Vagina (tissue), 2 donors: ENCODE measurements around the gene FPR2. TPM values are rescaled to one million over a fixed set of nuclear protein-coding genes. Genes with fewer than 3 reads are reported as not detected.

ENCODE experiments used
- DNase-seq, 2 donors: peaks; one replicate each; pipeline ENCODE4 v3.0.0-alpha.2; 2017; ENCODE audit errors: extremely low spot score in 2 of 2
- H3K27ac ChIP-seq: fragments of 200-600 bp; sonication (generic); one replicate; pipeline ENCODE4 v1.5.1; 2019
- H3K27me3 ChIP-seq: fragments of 200-600 bp; sonication (generic); one replicate; pipeline ENCODE4 v1.5.1; 2019
- H3K36me3 ChIP-seq, 2 donors: fragments of 200-600 bp; sonication (generic); one replicate each; pipeline ENCODE4 v1.5.1; 2017 to 2019
- H3K4me1 ChIP-seq: fragments of 200-600 bp; sonication (generic); one replicate; pipeline ENCODE4 v1.5.1; 2019
- H3K4me3 ChIP-seq, 2 donors: fragments of 200-600 bp; sonication (generic); 1 replicate in 1 of 2; 2 replicates in 1 of 2; pipeline ENCODE4 v1.5.1; 2016 to 2019
- H3K9me3 ChIP-seq: fragments of 200-600 bp; sonication (generic); one replicate; pipeline ENCODE4 v1.5.1; 2019
- CTCF ChIP-seq, 3 experiments: fragments of 450-650 bp in 2 of 3; fragments of 200-600 bp in 1 of 3; sonication (generic) in 1 of 3; IDR thresholded peaks; one replicate each; pipeline ENCODE4 v1.5.1; 2017 to 2019; ENCODE audit warnings: antibody characterized with exemption in 3 of 3, mild to moderate bottlenecking in 2 of 3, moderate library complexity in 2 of 3
- POLR2A ChIP-seq, 2 donors: fragments of 450-650 bp; IDR thresholded peaks; one replicate each; pipeline ENCODE4 v1.6.1; 2017; ENCODE audit warnings: antibody characterized with exemption in 2 of 2, mild to moderate bottlenecking in 2 of 2, moderate library complexity in 2 of 2
- POLR2AphosphoS5 ChIP-seq, 2 donors: sonication (generic); formaldehyde crosslinking; IDR thresholded peaks; one replicate each; pipeline ENCODE4 v1.9.0; 2017; ENCODE audit warnings: antibody characterized with exemption in 2 of 2, mild to moderate bottlenecking in 2 of 2, low read depth in 1 of 2; ENCODE audit not compliant: insufficient read depth in 1 of 2
- intact Hi-C: fragments of 100-400 bp; cut with DNase I; formaldehyde crosslinking; loops from one replicate; pipeline ENCODE4 v1.15.1; 2023
- total RNA-seq: library from RNA; depleted of rRNA; stranded (reverse); fragments of >200 nt; gene quantifications from one replicate; pipeline ENCODE4 v1.2.3, GENCODE V29; 2016

FPR2 gene
- total RNA-seq, 1 donor from 2014 or later: not detected

GRCh38 chr19:51754770-51755169 is 6.2 kb upstream of the FPR2 start:
- Histone ChIP-seq H3K9me3 (no peaks in the 10 kb centered on the region), H3K4me3 (no peak overlapping the region), H3K27me3 (no peaks in the 10 kb centered on the region), H3K27ac (no peak overlapping the region), H3K4me1 (no peaks in the 10 kb centered on the region), H3K36me3 (no peaks in the 10 kb centered on the region)
- intact Hi-C loops: no loop called here
- no peak for DNase-seq
- TF ChIP-seq CTCF (IDR thresholded peaks at IDR 0.05) (no peak), POLR2AphosphoS5 (IDR thresholded peaks at IDR 0.05; ENCODE audit: insufficient read depth in 1 of 2, low read depth in 1 of 2) (no peak), POLR2A (IDR thresholded peaks at IDR 0.05) (no peak)

- H3K4me1 ChIP-seq: no peaks in the 10 kb centered on the region
- H3K27me3 ChIP-seq: no peaks in the 10 kb centered on the region
- H3K9me3 ChIP-seq: no peaks in the 10 kb centered on the region
- intact Hi-C loops: no loop called here
- H3K36me3 ChIP-seq: no peaks in the 10 kb centered on the region
- TF ChIP-seq CTCF (IDR thresholded peaks at IDR 0.05) (no peak), POLR2AphosphoS5 (IDR thresholded peaks at IDR 0.05; ENCODE audit: insufficient read depth in 1 of 2, low read depth in 1 of 2) (no peak), POLR2A (IDR thresholded peaks at IDR 0.05) (no peak)
- no peak for DNase-seq
- no peak overlapping the region for H3K4me3 ChIP-seq
- H3K27ac ChIP-seq: no peak overlapping the region
Measured at GRCh38 chr19:51755571-51755970, 5.4 kb upstream of the FPR2 start.

- Histone ChIP-seq H3K27ac (no peak overlapping the region), H3K9me3 (no peaks in the 10 kb centered on the region), H3K4me1 (no peaks in the 10 kb centered on the region), H3K36me3 (no peaks in the 10 kb centered on the region), H3K4me3 (no peak overlapping the region), H3K27me3 (no peaks in the 10 kb centered on the region)
- DNase-seq: no peak
- intact Hi-C loops: no loop called here
- TF ChIP-seq POLR2A (IDR thresholded peaks at IDR 0.05) (no peak), POLR2AphosphoS5 (IDR thresholded peaks at IDR 0.05; ENCODE audit: insufficient read depth in 1 of 2, low read depth in 1 of 2) (no peak), CTCF (IDR thresholded peaks at IDR 0.05) (no peak)
Measured at GRCh38 chr19:51761696-51762095, 716 bp downstream of the FPR2 start.

GRCh38 chr19:51765086-51765485 is 4.1 kb downstream of the FPR2 start:
- Histone ChIP-seq H3K36me3 (no peaks in the 10 kb centered on the region), H3K4me1 (no peaks in the 10 kb centered on the region), H3K27me3 (no peaks in the 10 kb centered on the region), H3K27ac (no peak overlapping the region), H3K4me3 (no peak overlapping the region), H3K9me3 (no peaks in the 10 kb centered on the region)
- intact Hi-C loops: no loop called here
- TF ChIP-seq POLR2A (IDR thresholded peaks at IDR 0.05): no peak
- TF ChIP-seq CTCF (IDR thresholded peaks at IDR 0.05): no peak
- DNase-seq: no peak

- TF ChIP-seq CTCF (IDR thresholded peaks at IDR 0.05) (no peak), POLR2AphosphoS5 (IDR thresholded peaks at IDR 0.05; ENCODE audit: insufficient read depth in 1 of 2, low read depth in 1 of 2) (no peak), POLR2A (IDR thresholded peaks at IDR 0.05) (no peak)
- Histone ChIP-seq H3K4me3 (no peak overlapping the region), H3K36me3 (no peaks in the 10 kb centered on the region), H3K27me3 (no peaks in the 10 kb centered on the region), H3K9me3 (no peaks in the 10 kb centered on the region), H3K4me1 (no peaks in the 10 kb centered on the region), H3K27ac (no peak overlapping the region)
- intact Hi-C loops: no loop called here
- no peak for DNase-seq
Measured at GRCh38 chr19:51766461-51766860, 5.5 kb downstream of the FPR2 start.
